ENCODE results near the gene RAD51B.

Gene RAD51B

DNA sequence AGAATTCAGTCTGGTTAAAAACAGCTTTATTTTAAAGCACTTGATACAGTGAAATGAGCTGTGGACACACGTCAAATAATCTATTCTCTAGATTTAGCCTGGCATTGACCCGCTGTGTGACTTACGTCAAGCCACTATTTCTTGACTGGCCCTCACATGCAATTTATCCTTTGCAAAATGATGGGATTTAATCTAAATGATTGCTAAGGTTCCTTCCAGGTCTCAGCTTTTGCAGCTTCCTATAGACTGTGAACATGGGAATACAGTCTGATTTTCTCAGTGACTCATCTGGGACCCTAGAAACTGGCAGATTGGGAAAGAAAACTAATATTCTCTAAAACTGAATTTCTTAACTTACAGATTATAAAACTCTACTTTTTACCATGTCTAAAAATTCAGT, 409.1 kb downstream of the RAD51B start:
- DNase-seq (ENCODE audit: low read depth): no peak
- TF ChIP-seq, protein P1, sequence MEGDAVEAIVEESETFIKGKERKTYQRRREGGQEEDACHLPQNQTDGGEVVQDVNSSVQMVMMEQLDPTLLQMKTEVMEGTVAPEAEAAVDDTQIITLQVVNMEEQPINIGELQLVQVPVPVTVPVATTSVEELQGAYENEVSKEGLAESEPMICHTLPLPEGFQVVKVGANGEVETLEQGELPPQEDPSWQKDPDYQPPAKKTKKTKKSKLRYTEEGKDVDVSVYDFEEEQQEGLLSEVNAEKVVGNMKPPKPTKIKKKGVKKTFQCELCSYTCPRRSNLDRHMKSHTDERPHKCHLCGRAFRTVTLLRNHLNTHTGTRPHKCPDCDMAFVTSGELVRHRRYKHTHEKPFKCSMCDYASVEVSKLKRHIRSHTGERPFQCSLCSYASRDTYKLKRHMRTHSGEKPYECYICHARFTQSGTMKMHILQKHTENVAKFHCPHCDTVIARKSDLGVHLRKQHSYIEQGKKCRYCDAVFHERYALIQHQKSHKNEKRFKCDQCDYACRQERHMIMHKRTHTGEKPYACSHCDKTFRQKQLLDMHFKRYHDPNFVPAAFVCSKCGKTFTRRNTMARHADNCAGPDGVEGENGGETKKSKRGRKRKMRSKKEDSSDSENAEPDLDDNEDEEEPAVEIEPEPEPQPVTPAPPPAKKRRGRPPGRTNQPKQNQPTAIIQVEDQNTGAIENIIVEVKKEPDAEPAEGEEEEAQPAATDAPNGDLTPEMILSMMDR (IDR thresholded peaks at IDR 0.05; ENCODE audit: low read length, missing control alignments): no peak

DNA sequence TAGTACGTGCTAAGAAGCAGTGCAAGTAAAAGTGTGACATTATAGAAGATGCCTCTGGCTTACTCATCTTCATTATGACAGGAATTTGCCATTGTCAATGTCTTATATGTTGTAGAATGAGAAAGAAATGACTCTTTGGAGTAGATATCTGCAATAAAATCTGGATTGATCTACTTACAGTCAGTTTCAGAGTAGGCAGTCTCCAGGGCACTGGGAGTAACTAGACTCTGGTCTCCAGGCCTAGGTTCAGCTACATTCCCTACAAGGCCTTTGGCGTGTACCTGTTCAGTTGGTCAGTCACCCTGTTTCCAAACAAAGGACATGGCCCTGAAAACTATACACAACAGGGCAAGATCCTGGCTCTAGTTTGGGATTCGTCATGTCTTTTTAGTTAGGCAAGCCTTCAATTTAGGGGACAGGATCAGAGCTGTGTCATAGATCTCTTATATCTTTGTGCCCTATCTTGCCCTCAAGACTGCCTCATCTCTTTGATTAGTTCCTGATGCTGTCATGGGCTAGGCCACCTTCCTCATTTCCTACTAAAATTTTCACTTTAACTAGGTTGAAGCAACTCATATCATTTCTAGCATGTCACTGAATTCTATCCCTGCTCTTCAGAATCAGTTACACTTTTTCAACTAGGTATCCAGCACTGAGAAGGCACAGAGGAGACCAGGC, 410.0 kb downstream of the RAD51B start:
- no peak overlapping the region for H3K4me3 ChIP-seq (replicated peaks; ENCODE audit: low read depth, low read length)
- TF ChIP-seq, protein P1 (IDR thresholded peaks at IDR 0.05; ENCODE audit: low read length, missing control alignments): no peak
- no peak for DNase-seq (ENCODE audit: low read depth)

More for the DNA sequence above, 409.1 kb downstream of the RAD51B start:
- H3K4me3 ChIP-seq (replicated peaks; ENCODE audit: low read depth, low read length): no peak overlapping the region

DNA sequence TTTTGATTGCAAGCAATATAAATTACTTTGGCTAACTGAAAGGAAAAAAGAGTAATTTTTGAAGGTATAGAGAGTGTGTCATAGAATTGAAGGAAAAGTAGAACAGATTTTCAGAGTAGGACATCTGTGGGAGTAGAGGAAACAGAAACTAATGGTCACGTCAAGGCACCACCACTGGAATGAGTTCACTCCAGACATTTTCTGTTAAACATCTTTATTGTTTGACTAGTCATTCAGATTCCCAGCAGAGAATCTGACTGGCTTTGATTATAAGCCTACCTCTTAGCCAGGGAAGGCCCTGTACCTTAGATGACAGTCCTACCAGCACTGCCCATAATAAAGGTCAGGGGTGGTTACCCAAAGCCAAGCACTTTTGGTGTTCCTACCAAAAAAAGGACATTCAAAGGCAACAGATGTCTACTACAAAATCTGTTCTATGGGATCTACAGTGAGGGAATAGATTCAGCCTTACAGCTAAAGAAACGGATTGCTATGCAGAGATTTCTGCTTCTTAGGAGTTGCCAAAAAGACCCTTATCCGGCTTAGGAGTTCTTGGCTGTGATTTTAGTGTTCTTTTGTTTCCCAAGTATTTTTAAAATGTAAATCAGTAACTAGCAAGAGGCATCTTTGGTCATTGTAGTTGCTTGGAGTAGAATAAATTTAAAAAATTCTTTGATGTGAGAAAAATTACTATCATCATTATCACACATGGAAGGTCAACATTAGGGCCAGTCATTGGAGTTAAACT, 410.8 kb downstream of the RAD51B start:
- H3K4me3 ChIP-seq (replicated peaks; ENCODE audit: low read depth, low read length): no peak overlapping the region
- TF ChIP-seq, protein P1 (IDR thresholded peaks at IDR 0.05; ENCODE audit: low read length, missing control alignments): no peak
- DNase-seq (ENCODE audit: low read depth): no peak

DNA sequence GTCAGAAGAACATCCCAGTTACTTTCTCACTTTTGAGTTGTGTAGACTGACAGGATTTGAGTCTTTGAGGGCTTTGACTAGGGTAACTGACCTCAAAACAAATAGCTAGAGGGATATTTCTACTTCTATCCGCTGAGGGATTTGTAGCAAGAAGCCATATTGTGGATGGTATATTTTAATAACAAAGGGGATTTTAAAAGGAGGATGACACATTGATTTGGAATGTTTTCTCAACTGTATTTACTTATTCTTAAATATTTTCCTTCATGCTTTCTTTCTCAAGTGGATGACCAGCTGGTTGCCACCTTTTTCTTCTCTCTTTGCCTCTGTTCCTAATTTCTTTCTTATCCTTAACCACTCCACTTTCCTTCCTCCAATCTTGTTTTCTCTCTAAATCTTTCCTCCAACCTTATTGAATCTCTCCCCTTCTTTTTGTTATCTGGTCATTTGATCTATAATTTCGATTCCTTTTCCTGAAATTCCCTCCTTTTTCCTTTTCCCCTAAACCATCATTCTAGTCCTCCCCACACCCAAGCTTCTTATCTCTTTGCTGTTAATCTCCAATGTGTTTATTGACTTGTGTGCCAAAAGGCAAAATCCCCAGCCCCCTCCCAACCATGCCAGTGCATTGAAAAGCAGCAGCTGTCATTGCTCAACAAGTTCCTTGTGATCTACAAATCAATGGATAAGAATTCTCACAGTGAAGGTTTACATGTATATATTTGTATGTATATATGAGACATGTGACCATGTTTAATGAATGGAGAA, 411.6 kb downstream of the RAD51B start:
- DNase-seq (ENCODE audit: low read depth): peak; percentile 75
- no peak overlapping the region for H3K4me3 ChIP-seq (replicated peaks; ENCODE audit: low read depth, low read length)
- TF ChIP-seq, protein P1 (IDR thresholded peaks at IDR 0.05; ENCODE audit: low read length, missing control alignments): no peak

DNA sequence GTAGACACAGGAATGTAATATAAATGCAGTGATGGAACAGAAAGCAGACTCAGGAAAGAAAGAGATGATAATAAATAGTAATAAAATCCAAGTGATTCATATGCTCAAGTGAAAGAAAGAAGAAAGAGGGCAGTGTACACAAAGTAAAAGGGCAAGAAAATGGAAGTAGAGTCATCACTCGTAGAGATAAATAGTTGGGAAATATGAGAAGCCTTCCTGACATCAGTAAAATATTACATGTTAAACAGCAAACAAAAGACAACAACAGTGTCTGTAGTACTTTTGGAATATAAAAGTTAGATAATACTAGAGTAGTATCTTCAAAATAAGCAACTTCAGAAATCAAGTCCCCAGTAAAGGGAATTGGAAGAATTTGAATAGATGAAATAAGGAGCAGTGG, 412.3 kb downstream of the RAD51B start:
- DNase-seq (ENCODE audit: low read depth): peak; percentile 76
- TF ChIP-seq, protein P1 (IDR thresholded peaks at IDR 0.05; ENCODE audit: low read length, missing control alignments): peak; percentile 10
- no peak overlapping the region for H3K4me3 ChIP-seq (replicated peaks; ENCODE audit: low read depth, low read length)

DNA sequence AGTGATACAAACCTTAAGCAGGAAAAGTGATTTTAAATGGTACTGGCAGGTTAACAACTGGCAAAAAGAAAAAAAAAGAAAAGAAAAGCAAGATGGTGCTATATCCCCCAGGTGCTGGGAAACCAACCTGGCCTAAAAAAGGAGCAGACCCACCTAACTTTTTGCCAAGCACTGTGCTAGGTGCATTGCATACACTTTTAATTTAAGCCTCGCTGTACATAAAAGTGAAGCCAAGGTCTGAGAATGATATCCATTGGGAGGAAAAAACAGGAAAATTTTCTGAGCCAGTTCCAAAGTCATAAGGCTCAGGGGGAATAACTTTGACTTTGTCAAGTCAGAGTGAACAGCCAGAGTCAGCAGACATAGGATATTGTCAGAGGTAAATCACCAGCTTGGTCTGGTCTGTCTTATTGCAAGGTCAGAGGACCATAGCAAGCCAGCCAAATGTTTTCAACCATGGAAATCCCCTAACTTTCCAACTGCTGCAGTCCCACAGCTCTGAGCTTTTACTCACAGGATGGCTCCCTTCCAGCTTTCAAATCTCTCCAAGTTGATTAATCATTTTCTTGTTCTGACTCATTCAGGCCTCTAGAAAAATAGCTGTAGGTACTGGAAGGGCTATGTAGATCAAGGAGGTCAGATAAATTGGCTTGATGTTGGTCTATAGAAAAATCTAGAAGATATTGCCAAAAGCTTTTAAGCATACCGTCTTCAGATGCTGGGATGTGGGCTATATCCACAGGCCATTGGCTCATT, 412.9 kb downstream of the RAD51B start:
- TF ChIP-seq, protein P1 (IDR thresholded peaks at IDR 0.05; ENCODE audit: low read length, missing control alignments): no peak
- peak; percentile 99 for DNase-seq (ENCODE audit: low read depth)
- H3K4me3 ChIP-seq (replicated peaks; ENCODE audit: low read depth, low read length): no peak overlapping the region
